ENCODE data around the gene PKP3. TPM values are rescaled to one million over a fixed set of nuclear protein-coding genes. Genes with fewer than 3 reads are reported as not detected.
"Not testable (repeated sequence)": the region's sequence is repeated elsewhere in the genome, so short reads cannot be mapped to it uniquely, and the experiment has no call there.

PKP3 gene
- polyA plus RNA-seq, 5 donors: 9.5 to 17.4 (median 13.3) TPM

DNA sequence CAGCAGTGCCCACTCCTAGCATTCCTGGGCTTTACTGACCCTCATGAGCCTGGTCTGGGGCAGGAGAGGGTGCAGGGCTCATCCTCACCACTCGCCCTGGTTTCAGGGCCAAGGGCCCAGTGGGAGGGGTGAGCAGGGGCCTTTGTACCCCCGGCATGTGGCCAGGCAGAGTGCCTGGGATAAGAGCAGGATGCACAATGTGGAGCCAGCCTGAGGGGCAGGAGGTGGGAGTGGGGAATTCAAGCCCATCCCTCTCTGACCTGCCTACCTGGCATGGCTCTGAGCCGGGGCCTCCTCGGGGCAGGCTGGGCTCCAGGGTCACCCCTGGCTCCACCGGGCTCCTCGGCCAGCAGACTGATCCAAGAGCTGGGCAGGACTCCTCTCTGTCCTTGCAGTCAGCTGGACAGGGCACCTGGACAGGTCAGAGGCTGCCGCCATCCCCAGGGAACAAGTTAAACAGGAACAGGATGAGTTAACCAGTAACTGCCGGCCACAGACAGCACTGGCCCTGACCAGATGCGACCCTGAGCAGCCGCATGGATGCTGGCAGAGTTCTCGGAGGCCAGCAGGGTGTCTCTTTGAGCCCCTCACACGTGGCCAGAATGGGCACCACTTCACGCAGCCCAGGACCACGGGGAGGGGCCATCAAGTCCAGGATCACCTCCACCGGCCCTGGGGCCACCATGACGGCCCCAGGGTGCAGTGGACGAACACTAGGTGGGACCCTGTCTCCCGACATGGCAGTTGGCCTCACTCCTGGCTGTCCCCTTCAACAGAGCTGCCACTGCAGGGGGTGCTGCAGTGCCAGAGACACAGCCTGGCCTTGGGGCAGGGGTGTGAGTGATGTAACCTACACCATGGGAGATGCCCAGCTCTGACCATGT, 15.8 kb downstream of the PKP3 start:
- DNase-seq: no peak

DNA sequence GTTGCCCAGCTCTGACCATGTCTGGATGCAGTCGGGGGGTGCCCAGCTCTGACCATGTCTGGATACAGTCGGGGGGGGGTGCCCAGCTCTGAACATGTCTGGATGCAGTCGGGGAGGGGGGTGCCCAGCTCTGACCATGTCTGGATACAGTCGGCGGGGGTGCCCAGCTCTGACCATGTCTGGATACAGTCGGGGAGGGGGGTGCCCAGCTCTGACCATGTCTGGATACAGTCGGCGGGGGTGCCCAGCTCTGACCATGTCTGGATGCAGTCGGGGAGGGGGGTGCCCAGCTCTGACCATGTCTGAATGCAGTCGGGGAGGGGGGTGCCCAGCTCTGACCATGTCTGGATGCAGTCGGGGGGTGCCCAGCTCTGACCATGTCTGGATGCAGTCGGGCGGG, 16.7 kb downstream of the PKP3 start:
- not testable (repeated sequence) for DNase-seq

DNA sequence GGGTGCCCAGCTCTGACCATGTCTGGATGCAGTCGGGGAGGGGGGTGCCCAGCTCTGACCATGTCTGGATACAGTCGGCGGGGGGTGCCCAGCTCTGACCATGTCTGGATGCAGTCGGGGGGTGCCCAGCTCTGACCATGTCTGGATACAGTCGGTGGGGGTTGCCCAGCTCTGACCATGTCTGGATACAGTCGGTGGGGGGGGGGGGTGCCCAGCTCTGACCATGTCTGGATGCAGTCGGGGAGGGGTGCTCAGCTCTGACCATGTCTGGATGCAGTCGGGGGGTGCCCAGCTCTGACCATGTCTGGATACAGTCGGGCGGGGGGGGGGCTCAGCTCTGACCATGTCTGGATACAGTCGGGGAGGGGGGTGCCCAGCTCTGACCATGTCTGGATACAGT, 17.5 kb downstream of the PKP3 start:
- DNase-seq: not testable (repeated sequence)

DNA sequence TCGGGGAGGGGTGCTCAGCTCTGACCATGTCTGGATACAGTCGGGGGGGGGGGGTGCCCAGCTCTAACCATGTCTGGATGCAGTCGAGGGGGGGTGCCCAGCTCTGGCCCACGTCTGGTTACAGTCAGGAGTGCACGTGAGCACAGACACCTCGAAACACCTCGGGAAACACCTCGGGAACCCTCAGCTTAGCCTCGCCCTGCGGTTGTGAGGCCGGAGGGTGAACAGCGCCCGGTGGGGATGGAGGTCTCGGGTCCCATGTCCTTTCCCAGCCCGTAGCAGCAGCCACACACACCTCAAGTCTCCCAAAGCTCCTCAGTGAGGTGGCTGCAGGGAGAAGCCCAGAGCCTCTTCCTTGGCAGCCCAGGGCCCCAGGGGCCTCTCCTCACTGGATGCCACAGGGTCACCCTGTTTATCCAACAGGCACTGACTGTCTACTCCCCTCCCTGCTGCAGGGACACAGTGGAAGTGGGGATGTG, 18.7 kb downstream of the PKP3 start:
- DNase-seq: no peak

DNA sequence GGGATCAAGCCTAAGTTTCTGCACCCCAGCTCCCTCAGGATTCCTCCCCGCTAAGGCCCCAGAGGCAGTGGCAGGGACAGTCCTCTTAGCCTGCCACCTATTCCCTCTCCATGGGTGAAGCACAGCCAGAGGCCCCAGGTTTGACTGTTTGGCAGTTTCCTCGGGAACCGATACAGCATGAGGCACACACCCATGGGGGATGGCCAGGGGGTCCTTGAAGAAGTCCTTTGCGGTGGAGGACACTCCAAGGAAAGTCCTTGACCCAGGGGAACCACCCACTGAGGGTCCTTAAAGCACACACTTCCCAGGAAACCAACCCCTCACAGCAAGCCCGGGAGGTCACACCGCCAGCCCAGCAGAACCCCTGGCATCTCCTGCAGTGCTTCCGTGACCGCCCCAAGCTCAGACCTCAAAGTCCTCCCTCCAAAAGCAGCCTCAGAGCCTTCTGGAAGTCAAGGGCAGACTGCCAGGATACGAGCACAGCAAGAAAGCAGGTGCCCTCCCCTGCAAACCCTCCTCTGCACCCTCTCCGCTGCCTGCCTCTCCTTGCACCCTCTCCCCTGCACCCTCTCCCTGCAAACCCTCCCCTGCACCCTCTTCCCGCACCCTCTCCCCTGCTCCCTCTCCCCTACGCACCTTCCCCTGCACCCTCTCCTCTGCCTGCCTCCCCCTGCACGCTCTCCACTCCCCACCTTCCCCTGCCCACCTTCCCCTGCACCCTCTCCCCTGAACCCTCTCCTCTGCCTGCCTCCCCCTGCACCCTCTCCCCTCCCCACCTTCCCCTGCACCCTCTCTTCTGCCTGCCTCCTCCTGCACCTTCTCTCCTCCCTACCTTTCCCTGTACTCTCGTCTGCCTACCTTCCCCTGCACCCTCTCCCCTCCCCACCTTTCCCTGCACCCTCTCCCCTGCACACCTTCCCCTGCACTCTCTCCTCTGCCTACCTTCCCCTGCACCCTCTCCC, 19.4 kb downstream of the PKP3 start:
- DNase-seq: peak in 1 of 2 donors; percentile 39

DNA sequence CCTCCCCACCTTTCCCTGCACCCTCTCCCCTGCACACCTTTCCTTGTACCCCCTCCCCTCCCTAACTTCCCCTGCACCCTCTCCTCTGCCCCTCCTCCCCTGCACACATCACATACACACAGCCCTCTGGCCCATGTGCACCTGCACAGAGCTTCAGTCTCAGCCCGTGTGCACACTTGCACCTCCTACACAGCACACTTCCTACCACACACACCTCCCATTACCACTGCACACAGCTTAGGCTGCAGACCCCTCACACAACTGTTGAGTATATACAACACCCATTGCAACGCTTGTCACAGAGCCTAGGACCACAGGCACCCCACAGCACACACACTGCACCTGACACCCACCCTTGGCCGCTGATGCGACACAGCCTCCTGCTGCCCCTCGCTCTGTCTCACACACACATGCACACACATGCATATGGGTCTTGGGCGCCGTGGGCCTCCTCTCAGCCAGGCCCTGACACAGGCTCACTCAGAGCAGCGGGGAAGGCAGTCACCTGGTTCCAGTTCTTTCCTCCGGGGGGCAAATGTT, 20.4 kb downstream of the PKP3 start:
- DNase-seq: no peak

DNA sequence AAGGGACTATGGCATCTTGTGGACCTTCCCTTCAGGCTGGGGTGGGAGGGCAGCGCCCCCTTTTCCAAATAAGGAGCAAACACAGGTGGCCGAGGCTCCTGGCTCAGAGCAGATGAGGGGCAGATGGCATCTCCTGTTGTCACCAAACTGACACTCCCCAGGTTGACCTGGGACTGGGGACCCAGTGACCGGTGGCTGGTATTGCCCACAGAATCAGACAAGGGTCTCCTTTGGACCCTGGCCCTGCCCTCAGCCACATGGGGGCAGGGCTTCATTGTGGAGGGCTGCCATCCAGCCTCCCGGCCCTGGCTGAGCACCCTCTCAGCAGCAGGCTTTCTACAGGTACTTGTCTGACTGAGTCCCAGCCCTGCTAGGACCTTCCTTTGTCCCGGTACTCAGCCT, 21.6 kb downstream of the PKP3 start:
- DNase-seq: no peak

DNA sequence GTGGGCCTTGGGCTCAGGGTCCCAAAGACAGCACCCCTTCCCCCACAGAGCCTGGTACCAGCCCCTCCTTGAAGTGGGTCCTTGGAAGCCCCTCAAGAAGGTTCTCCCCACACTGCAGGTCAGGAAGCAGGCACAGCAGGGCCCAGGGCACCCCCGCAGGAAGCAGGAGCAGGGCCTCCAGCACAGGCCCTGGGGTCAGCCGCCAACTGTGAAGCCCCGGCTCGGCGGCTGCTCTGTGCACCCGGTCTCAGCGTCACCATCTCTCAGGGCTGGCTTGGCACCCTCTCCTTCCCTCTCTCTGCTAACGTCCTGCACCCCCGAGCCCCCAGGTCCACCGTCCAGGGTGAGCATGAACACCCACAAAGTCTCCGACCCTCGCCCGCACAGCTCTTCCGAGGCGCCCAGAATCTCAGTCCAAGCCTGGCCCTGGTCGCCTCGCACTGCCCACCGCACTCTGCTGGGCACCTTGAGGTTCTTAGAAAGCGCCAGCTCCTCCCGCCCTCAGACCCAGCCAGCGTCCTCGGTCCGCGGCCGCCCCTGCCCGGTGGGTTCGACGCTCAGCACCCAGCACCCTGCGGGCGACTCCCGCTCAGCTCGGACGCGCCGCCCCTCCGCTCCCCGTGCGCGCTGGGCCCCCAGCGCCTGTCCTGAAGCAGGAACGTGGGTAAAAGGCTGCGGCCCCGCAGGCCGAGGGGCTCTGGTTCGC, 22.2 kb downstream of the PKP3 start:
- no peak for DNase-seq

DNA sequence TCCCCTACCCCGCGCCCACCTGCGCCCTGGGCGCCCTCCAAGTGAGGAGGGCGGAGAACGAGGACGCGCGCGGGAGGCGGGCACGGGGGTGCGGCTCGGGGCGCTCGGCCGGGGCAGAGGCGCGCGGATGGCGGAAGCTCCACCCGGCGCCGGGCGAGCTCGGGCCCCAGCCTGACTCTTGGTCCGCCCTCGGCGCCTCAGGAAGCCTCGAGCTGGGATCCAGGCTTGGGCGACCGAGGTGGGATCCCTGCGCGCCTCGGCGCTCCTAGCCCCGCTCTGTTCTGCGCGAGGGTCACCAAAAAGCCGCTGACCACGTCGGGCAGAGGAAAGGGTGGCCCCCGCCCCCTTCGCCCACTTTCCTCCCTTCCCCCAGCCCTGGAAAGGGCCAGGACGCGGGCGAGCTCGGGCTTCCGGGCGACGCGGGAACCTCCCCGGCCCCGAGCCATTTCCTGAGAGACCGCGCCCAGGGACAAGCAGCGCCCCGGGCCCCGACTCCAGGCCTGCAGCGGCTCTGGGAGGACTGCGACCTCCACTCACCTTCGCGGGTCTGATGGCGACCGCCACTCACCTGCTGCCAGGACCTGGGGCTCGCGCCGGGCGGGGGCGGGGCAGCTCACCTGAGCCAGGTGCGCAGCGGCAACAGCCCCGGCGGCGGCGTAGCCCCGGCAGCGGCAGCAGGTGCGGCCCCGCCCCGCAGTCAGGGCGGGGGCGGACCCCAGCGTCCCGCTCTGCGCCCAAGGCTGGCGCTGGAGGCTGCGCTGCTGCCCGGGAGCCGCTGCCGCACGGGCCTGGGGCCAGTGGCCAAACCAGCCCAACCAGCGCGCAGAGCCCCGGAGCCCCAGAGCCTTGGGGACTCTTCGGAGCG, 23.0 kb downstream of the PKP3 start:
- DNase-seq: peak in 1 of 2 donors; percentile 42

DNA sequence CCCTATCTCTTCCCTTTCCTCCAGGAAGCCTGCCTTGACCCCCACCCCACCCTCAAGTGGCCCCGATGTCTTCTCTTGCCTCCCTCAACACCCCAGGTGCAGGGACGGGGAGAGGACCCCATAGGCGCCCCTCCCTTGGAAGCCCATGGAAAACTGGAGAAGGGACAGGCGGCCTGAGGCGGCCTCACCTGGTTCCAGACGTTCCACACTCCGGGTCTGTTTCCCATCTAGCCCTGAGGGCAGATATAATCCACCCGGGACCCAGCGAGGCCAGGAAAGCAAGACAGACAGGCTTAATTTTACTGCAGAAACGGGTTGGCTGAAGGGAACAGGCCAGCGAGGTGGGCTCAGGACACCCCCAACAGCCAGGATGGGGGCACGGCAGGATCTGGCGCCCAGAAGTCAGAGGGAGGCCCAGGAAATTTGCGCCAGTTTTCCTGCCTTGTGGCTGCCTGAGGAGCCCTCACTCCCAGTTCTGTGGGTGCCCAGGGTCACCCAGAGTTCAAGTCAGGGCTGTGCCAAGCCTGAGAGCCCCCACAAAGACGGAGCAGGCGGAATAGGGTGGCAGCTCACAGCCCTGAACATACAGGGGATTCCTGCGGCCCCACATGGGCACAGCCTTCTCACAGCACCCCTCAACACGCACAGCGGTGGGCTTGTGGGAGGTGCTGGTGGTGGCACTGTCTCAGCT, 23.8 kb downstream of the PKP3 start:
- DNase-seq: no peak

DNA sequence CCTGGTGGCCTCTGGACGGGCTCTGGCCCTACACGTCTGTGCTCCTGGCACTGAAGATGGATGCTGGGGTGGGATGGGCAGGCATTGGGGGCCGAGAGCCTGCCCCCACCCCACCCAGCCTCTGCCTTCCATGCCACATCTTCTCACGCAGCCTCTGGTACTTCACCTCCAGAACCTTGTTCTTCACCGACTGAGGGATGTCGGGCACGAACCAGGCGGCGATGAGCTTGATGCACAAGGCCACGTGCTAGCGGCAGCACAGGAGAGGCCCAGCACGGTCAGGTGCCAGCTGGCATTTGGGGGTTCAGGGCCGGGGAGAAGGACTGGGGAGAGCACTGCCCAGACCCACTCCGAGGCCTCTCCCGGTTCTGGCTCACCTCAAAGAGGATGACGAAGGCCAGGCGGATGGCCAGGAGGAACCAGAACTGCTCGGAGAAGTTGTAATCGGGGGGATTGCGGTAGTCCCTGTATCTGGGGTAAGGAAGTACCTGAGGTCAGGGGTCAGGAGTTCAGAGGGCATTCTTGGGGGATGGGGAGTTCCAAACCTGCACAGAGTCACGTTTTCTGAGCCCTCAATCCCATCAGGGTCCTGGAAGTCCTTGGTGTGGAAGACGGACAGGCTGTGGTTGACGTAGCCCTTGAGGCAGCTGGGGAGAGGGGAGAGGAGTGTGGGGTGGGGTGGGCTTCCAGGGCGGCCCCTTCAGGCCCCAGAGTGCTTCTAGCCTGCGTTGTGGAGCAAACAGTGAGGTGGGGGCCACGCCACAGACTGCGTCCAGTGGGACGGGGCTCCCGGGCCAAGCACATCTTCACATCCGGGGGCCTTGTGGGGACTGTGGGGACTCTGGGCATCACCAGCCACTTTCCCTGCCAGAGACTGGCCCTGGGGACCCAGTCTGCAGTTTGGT, 24.6 kb downstream of the PKP3 start:
- no peak for DNase-seq

DNA sequence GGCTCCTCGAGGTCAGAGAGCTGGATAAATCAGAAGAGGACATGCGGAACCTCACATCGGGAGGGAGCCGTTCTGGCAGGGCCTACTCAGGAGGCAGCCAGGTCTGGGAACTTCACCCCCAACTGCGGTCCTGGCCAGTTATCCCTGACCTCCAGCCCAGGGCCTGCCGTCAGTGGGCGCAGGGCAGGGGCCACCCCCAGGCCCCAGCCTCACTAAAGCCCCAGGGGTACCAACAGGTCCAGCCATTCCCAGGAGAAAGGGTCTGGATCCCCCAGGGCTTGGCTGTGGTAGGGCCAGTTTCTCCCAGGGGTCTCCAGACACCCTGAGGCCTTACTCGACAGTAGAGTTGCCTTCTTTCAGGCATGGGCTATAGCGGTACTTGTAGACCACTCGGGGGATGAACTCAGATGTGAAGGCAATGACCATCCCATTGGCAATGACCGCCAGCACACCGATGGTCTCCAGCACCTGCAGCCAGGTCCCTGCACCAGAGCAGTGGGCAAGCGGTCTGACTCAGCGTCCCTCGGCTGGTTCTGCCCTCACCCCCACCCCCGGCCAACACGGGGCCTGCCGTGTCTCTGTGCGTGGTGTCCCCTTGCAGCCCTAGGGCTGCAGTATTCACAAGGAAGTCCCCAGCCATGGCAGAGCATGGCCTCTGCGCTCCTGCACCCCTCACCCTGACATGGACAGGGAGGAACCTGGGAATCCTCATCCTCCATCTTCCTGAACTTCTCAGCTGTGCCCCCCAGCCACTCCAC, 25.4 kb downstream of the PKP3 start:
- no peak for DNase-seq

DNA sequence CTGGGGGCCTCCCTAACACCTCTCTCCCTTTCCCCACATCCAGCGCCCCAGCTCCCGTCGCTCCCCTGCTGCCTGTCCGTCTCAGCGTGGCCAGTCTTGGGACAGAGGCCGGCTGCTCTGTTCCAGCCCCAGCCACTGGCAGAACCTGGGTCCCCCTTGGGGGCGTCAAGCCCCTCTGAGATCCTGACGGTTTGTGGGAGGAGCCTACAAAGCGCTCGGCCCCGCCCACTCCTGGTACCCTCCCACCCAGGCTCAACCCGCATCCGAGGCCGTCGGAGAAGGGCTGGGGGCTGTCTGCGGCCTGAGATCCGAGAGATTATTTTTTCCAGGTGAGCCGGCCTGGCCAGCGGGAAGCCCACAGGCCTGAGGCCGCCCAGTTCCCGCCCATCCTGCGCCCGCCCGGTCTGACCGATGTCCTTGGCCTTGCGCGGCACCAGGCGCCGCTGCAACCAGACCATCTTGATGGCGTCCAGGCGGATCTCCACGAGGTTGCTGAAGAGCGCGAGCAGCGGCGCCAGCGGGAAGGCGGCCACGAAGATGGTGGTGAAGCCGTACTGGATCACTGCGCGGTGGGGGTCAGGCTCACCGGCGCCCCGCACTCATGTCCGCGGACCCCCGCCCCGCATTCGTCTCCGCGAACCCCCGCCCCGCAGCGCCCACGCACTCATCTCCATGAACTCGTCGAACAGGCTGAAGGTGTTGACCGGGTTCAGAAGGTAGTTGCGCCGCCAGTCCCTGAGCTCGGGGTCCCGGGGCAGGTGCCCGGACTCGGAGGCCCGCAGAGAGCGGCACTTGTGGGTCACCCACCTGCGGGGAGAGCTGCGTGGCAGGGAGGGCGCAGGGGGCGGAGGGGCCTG, 26.3 kb downstream of the PKP3 start:
- DNase-seq: no peak

DNA sequence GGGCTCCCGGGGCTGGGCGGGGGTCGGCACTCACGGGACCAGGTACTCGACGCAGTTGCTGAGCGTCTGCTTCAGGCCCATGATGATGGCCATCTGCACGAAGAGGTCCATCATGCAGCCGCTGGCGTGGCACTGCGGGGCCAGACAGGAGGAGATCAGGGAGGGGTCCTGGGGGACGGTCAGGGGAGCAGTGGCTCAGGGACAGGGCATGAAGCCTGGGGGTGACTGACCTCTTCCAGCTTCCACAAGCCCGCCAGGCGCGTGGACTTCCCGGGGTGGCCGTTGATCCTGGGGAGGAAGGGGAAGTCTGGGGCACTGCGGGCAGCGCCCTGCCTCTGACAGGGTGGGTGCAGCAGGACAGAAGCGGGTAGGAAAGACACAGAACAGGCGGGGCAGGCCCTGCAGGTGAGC, 26.9 kb downstream of the PKP3 start:
- DNase-seq: no peak

DNA sequence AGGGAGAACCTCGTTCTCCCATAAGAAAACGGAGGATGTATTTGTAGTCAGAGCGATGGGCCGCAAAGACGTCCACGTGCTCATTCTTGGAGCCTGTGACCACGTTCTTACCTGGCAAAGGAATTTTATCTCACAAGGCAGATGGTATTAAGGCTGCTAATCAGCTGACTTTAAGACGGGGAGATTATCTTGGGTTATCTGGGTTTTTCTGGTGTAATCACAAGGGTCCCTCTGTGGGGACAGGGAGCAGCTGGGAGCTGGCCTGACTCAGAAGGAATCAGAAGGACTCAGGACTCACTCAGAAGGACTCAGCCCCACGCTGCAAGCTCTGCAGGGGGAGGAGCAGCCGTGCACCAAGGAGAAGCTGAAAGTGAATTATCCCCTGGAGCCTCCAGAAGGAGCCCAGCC, 28.2 kb downstream of the PKP3 start:
- no peak for DNase-seq

DNA sequence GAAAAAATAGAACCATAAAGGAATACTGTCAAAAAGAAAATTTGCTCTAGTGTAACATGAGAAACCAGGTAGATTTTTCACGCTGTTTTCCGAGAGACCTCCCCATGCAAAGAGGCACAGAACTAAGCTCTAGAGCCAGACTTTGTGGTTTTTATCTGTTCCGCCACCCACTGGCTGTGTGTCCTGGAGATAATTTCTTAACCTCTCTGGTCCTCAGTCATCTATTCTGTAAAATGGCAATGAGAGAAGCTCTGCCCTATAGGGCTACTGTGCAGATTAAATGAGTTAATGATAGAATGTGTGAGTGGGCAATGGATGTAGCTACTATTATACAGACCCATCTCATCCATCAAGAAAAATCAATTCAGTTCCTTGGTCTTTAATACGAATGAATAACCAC, 30.2 kb downstream of the PKP3 start:
- DNase-seq: no peak

DNA sequence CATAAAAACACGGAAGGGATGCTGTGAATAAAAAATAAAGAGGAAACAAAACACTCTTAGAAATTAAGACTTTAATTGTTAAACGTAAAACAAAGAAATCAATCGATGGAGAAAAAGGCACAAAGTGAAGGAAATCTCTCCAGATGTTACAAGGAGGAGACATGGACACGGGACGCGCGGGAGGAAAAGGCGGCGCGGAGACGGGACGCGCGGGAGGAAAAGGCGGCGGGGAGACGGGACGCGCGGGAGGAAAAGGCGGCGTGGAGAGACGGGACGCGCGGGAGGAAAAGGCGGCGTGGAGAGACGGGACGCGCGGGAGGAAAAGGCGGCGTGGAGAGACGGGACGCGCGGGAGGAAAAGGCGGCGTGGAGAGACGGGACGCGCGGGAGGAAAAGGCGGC, 30.8 kb downstream of the PKP3 start:
- not testable (repeated sequence) for DNase-seq
